ENCODE results near the gene NFATC1. TPM values are rescaled to one million over a fixed set of nuclear protein-coding genes. Genes with fewer than 3 reads are reported as not detected.

The NFATC1 gene
- polyA plus RNA-seq, 1 donor from 2014 or later: 0.37 TPM

- no peaks in the 10 kb centered on the region for H3K27me3 ChIP-seq (ENCODE audit: insufficient read depth, low read depth, low read length)
- H3K4me2 ChIP-seq (ENCODE audit: low read length): no peak overlapping the region
- no peak overlapping the region for H3K27ac ChIP-seq (ENCODE audit: low read length)
- no peaks in the 10 kb centered on the region for H3K9me3 ChIP-seq (ENCODE audit: low read length)
- TF ChIP-seq RAD21 (conservative IDR thresholded peaks at IDR 0.05): no peak
- TF ChIP-seq TAF1 (IDR thresholded peaks at IDR 0.05; ENCODE audit: low read depth): no peak
- TF ChIP-seq, protein P1, sequence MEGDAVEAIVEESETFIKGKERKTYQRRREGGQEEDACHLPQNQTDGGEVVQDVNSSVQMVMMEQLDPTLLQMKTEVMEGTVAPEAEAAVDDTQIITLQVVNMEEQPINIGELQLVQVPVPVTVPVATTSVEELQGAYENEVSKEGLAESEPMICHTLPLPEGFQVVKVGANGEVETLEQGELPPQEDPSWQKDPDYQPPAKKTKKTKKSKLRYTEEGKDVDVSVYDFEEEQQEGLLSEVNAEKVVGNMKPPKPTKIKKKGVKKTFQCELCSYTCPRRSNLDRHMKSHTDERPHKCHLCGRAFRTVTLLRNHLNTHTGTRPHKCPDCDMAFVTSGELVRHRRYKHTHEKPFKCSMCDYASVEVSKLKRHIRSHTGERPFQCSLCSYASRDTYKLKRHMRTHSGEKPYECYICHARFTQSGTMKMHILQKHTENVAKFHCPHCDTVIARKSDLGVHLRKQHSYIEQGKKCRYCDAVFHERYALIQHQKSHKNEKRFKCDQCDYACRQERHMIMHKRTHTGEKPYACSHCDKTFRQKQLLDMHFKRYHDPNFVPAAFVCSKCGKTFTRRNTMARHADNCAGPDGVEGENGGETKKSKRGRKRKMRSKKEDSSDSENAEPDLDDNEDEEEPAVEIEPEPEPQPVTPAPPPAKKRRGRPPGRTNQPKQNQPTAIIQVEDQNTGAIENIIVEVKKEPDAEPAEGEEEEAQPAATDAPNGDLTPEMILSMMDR (IDR thresholded peaks at IDR 0.05; ENCODE audit: poor library complexity, severe bottlenecking): no peak
- no peak for TF ChIP-seq POLR2AphosphoS5 (IDR thresholded peaks at IDR 0.05)
- TF ChIP-seq EZH2 (IDR thresholded peaks at IDR 0.05; ENCODE audit: borderline replicate concordance, insufficient read depth, low read length, poor library complexity, severe bottlenecking): no peak
- TF ChIP-seq EP300 (conservative IDR thresholded peaks at IDR 0.05; ENCODE audit: poor library complexity, severe bottlenecking): no peak
- no peak for TF ChIP-seq MXI1 (conservative IDR thresholded peaks at IDR 0.05; ENCODE audit: poor library complexity, severe bottlenecking)
- no peaks in the 10 kb centered on the region for H3F3A ChIP-seq (ENCODE audit: insufficient read depth, low read length, poor library complexity, severe bottlenecking)
- no peaks in the 10 kb centered on the region for H3K79me2 ChIP-seq (replicated peaks; ENCODE audit: insufficient read depth, low read length)
- no peak overlapping the region for H2AFZ ChIP-seq (ENCODE audit: low read depth, low read length)
- no peaks in the 10 kb centered on the region for H4K20me1 ChIP-seq (ENCODE audit: insufficient read depth)
- H3K9ac ChIP-seq (ENCODE audit: low read length): no peak overlapping the region
- no peaks in the 10 kb centered on the region for H3K9me2 ChIP-seq (ENCODE audit: insufficient read depth, low read length)
- no peak overlapping the region for H3K4me3 ChIP-seq (ENCODE audit: low read length)
- no peaks in the 10 kb centered on the region for H3K36me3 ChIP-seq (ENCODE audit: insufficient read depth, low read length)
Observed at GRCh38 chr18:79450289-79451080, 54.8 kb downstream of the NFATC1 start.

DNA sequence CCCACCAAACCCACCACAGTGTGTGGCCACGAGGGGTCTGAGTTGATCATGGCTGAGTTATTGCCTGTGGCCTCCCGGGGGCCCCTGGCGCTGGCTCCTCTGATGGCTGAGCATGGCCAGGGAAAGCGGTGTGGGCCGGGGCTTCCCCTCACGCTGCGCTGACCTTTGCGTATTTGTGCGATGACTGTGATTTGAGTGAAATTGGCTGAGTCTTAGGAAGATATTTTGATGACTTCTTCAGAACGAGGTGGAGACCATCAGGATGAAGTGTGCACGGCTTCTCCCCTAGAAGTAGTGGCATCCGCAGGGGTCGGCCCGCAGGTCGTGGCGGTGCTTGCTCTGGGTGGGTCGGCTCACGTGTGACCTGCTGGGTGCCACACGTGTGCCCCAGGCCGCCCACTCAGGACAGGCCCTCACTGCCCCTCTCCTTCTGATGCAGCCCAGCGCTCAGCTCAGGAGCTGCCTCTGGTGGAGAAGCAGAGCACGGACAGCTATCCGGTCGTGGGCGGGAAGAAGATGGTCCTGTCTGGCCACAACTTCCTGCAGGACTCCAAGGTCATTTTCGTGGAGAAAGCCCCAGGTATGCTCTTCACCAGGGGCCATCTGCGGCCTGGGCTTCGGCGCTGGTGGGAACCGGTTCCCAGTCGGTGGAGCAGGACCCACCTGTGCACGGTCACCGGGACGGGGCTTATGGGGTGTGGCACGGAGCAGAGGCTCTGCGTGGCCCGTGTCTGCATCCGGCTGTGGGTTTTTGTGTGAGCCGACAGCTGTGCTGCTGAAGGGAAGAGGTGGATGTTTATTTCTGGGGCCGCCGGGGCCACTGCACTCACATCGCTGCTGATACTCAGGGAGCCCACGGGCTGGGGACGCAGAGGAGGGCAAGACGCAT lies 55.8 kb downstream of the NFATC1 start:
- no peak overlapping the region for H3K4me3 ChIP-seq (ENCODE audit: low read length)
- no peaks in the 10 kb centered on the region for H4K20me1 ChIP-seq (ENCODE audit: insufficient read depth)
- no peak overlapping the region for H3K9ac ChIP-seq (ENCODE audit: low read length)
- H2AFZ ChIP-seq (ENCODE audit: low read depth, low read length): no peak overlapping the region
- H3K9me3 ChIP-seq (ENCODE audit: low read length): no peaks in the 10 kb centered on the region
- TF ChIP-seq EP300 (conservative IDR thresholded peaks at IDR 0.05; ENCODE audit: poor library complexity, severe bottlenecking) (no peak), RAD21 (conservative IDR thresholded peaks at IDR 0.05) (no peak), EZH2 (IDR thresholded peaks at IDR 0.05; ENCODE audit: borderline replicate concordance, insufficient read depth, low read length, poor library complexity, severe bottlenecking) (no peak), SMC3 (conservative IDR thresholded peaks at IDR 0.05; ENCODE audit: poor library complexity) (no peak), POLR2AphosphoS5 (IDR thresholded peaks at IDR 0.05) (no peak), TAF1 (IDR thresholded peaks at IDR 0.05; ENCODE audit: low read depth) (no peak), REST (IDR thresholded peaks at IDR 0.05; ENCODE audit: borderline replicate concordance) (no peak), MXI1 (conservative IDR thresholded peaks at IDR 0.05; ENCODE audit: poor library complexity, severe bottlenecking) (no peak)
- TF ChIP-seq, protein P1 (IDR thresholded peaks at IDR 0.05; ENCODE audit: poor library complexity, severe bottlenecking): no peak
- no peak overlapping the region for H3K27ac ChIP-seq (ENCODE audit: low read length)
- no peak overlapping the region for H3K4me2 ChIP-seq (ENCODE audit: low read length)
- H3K36me3 ChIP-seq (ENCODE audit: insufficient read depth, low read length): no peaks in the 10 kb centered on the region
- H3K9me2 ChIP-seq (ENCODE audit: insufficient read depth, low read length): no peaks in the 10 kb centered on the region
- no peaks in the 10 kb centered on the region for H3K79me2 ChIP-seq (replicated peaks; ENCODE audit: insufficient read depth, low read length)
- H3F3A ChIP-seq (ENCODE audit: insufficient read depth, low read length, poor library complexity, severe bottlenecking): no peaks in the 10 kb centered on the region
- no peaks in the 10 kb centered on the region for H3K27me3 ChIP-seq (ENCODE audit: insufficient read depth, low read depth, low read length)
